Activated naive CD4-positive, alpha-beta T cell treated with anti-CD3 and anti-CD28 coated beads, Interleukin-2, amount 50 U/mL, for 24 hours (primary cell): ENCODE data around the gene HSDL1.

Experiments
- H3K27ac Mint-ChIP-seq: one replicate; pipeline ENCODE4 v1.8.0; 2021; ENCODE audit warnings: mild to moderate bottlenecking, mixed read lengths
- H3K27me3 Mint-ChIP-seq: one replicate; pipeline ENCODE4 v1.8.0; 2021; ENCODE audit warnings: mixed read lengths
- H3K36me3 Mint-ChIP-seq: one replicate; pipeline ENCODE4 v1.8.0; 2021; ENCODE audit warnings: mixed read lengths
- H3K4me1 Mint-ChIP-seq: one replicate; pipeline ENCODE4 v1.8.0; 2021; ENCODE audit warnings: mixed read lengths
- H3K4me3 Mint-ChIP-seq: one replicate; pipeline ENCODE4 v1.8.0; 2021; ENCODE audit warnings: mild to moderate bottlenecking, mixed read lengths
- H3K9me3 Mint-ChIP-seq: one replicate; pipeline ENCODE4 v1.8.0; 2021; ENCODE audit warnings: mixed read lengths

HSDL1 gene

DNA sequence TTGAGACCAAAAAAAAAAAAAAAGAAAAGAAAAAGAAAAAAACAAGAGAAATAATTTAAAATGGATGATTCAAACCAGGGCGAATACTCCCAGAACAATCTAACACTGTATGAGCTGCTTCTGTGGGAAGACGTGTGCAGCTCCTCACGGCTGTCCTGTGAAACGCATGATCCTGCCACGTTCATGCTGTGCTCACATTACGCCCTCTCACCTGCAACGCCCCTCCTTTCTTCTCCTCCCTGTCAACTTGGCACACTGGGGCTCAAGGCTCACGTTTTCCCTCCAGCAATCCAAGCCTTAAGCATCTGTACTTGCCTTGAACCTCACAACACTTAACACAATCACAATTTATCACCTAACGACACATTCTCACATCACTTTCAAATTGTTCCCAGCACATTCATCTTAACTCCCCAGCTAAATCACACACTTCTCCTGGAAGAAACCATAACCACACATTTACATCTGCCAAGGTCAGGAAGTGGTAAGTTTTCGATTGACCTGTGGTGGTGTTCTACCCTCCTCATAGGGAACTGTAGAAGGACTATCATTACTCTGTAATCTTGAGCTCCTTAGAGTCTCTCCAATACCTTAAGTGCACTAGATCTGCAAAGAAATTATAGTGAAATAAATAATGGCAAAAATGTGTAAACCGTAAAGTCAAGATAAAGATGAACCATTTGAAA lies 57.4 kb downstream of the HSDL1 start:
- H3K9me3 Mint-ChIP-seq, result no peaks in the 10 kb centered on the region
- peaks cover 15% of the 10 kb centered on the region for H3K36me3 Mint-ChIP-seq
- H3K4me1 Mint-ChIP-seq, result peaks cover 44% of the 10 kb centered on the region
- H3K4me3 Mint-ChIP-seq, result no peak overlapping the region
- H3K27ac Mint-ChIP-seq, result peak overlapping the region; percentile 30
- H3K27me3 Mint-ChIP-seq, result no peaks in the 10 kb centered on the region

DNA sequence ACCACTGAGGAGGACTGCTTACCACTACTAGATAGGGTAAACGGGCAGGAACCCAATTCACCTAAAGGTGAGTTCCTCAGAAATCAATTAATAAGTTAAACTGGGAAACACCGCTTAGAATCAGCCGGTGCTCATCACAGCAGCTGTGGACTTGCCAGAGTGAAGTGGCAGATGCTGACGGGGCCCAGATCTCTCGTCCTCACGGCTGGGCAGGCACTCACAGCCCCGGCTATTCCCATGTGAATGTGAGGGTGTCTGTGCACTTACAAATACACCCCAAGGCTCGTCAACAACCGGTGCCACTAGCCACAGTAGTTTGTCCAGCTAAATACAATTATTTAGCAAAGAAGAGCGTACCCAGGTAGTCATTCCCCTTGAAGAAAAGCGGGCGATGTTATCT lies 58.0 kb downstream of the HSDL1 start:
- Mint-ChIP-seq H3K27me3 (no peaks in the 10 kb centered on the region), H3K4me3 (no peak overlapping the region), H3K27ac (no peak overlapping the region), H3K36me3 (peaks cover 15% of the 10 kb centered on the region), H3K9me3 (no peaks in the 10 kb centered on the region), H3K4me1 (peaks cover 44% of the 10 kb centered on the region)

DNA sequence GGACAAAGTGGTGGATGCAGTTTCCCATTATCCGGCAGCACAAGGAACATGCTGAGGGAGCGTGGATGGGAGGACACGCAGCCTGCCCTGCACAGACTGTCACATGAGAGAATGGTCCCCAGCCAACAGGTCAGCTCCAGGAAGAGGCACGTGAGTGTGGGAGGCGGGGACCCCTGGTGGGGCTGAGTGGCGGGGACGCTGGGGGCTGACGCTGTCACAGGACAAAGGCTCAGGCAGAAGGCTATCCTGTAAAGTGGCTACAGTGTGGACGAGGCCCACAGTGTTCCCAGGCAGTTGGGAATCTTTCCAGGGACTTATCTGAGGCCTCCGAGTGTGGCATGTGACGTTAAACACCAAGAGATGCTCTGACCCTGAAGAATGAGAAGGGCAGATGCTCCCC lies 58.6 kb downstream of the HSDL1 start:
- Mint-ChIP-seq H3K9me3 (no peaks in the 10 kb centered on the region), H3K4me1 (peaks cover 44% of the 10 kb centered on the region), H3K27ac (no peak overlapping the region), H3K27me3 (no peaks in the 10 kb centered on the region), H3K4me3 (no peak overlapping the region), H3K36me3 (peaks cover 13% of the 10 kb centered on the region)

DNA sequence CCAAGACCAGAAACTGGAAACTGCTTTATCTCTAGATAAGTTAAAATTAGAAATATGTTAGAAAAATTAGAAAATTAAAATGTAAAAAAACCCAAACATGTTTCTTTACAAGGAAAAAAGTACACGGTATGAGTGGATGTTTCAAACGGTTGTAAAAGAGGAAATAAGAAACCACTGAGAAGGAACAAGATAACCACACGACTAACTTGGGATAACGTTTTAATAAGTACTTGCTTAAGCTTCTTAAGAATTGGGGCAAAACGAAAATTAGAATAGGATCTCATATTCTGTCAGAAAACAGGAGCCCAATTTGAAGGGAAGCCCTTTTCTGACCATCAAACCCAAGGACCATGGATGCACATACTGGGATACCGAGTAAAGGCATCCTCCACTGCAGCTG lies 59.2 kb downstream of the HSDL1 start:
- no peaks in the 10 kb centered on the region for H3K27me3 Mint-ChIP-seq
- peaks cover 48% of the 10 kb centered on the region for H3K4me1 Mint-ChIP-seq
- peaks cover 16% of the 10 kb centered on the region for H3K36me3 Mint-ChIP-seq
- H3K27ac Mint-ChIP-seq, result no peak overlapping the region
- H3K9me3 Mint-ChIP-seq, result no peaks in the 10 kb centered on the region
- no peak overlapping the region for H3K4me3 Mint-ChIP-seq

DNA sequence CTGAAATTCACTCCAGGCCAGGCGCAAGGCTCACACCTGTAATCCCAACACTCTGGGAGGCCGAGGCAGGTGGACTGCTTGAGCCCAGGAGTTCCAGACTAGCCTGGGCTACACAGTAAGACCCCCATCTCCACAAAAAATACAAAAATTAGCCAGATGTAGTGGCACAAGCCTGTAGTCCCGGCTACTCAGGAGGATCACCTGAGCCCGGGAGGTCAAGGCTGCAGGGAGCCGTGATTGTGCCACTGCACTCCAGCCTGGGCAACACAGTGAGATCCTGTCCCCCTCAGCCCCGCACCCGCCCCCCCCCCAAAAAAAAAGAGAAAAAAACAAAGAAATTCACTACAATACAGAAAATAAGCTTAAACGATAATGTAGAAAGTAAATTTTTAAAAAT lies 59.7 kb downstream of the HSDL1 start:
- Mint-ChIP-seq H3K4me1 (peaks cover 52% of the 10 kb centered on the region), H3K4me3 (no peak overlapping the region), H3K27me3 (no peaks in the 10 kb centered on the region), H3K27ac (no peak overlapping the region), H3K9me3 (no peaks in the 10 kb centered on the region), H3K36me3 (peaks cover 18% of the 10 kb centered on the region)

DNA sequence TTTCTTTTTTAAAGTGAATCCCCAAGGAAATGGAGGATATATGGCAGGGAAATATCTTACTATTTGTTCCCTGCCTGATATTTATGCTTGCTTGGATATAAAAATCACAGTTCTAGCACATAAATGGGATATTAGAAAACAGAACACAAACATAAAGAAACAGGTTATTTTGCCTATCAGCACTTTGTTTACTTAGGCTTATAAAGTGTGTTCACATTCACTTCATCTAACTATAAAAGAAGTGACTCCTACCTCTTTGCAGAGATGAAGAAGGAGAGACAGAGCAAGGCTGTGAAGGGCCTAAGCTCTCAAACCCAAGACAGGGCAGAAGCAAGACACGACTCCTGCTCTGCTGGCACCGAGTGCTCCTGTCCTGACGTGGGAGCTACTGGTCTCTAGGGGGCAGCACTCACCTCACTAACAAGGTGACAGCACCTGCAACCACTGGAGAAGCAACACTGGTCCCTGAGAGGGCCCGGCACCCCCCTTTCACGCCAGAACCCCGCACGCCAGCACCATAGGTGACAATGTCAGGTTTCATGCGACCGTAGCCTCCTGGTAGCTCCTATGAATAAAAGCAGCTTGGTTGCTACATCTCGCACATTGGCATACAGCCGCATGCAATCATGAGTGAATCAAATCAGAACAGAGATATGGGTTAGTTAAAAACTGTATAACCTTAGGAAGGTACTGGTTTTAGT lies 60.3 kb downstream of the HSDL1 start:
- Mint-ChIP-seq H3K27me3 (no peaks in the 10 kb centered on the region), H3K4me1 (peaks cover 56% of the 10 kb centered on the region), H3K36me3 (peaks cover 19% of the 10 kb centered on the region), H3K4me3 (no peak overlapping the region), H3K9me3 (no peaks in the 10 kb centered on the region), H3K27ac (no peak overlapping the region)

DNA sequence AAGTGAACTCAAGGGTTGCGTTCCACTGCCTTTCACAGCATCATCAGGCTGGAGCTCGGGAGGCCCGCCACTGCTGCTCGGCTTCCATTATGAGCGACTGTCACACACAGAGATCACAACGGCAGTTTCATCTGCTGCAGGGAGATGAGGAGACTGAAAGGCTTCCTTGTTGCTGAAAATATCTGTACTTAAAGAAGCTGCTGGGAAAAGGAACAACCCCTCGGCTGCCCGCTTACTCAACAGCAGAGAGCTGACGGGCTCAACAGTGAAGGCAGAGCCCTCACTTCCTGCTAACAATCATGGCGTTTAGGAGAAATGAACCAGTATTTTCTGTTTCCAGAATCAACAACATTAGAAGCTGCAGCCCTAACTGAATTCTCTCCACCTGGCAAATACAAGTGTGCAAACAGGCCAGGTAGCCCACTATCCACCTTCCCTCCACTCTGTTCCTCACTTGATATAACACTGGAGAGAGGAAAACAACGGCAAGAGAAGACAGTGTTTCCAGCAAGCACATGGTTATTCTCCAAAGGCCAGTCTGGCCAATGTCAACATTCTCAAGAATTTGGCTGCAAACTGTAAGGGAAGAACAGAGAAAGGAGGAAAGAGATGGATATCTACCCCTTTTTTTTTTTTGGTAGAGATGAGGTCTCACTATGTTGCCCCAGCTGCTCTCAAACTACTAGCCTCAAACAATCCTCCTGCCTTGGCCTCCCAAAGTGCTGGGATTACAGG lies 62.0 kb downstream of the HSDL1 start:
- peak overlapping the region; percentile 23 for H3K27ac Mint-ChIP-seq
- peaks cover 16% of the 10 kb centered on the region for H3K36me3 Mint-ChIP-seq
- H3K4me3 Mint-ChIP-seq, result no peak overlapping the region
- no peaks in the 10 kb centered on the region for H3K27me3 Mint-ChIP-seq
- H3K4me1 Mint-ChIP-seq, result peaks cover 45% of the 10 kb centered on the region
- no peaks in the 10 kb centered on the region for H3K9me3 Mint-ChIP-seq

DNA sequence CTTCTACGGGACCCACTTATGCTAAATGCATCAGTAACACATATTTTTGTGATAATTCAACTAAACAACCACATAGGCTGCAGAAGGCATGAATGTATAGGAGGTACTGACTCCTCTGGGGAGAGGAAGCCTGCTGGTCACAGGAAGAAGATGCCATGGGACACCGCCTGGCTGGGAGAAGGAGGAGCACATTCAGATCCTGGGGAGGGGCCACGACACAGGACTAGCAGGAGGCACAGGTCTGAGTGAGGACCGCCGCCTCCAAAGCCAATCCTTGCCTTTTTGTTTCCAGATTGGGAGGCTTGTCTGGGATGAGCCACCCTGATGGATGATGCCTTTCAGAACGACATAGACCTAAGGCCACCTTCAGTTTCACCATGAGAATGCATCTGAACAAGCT lies 62.9 kb downstream of the HSDL1 start:
- Mint-ChIP-seq H3K27me3 (no peaks in the 10 kb centered on the region), H3K27ac (no peak overlapping the region), H3K9me3 (no peaks in the 10 kb centered on the region), H3K36me3 (peaks cover 13% of the 10 kb centered on the region), H3K4me3 (no peak overlapping the region), H3K4me1 (peaks cover 45% of the 10 kb centered on the region)

DNA sequence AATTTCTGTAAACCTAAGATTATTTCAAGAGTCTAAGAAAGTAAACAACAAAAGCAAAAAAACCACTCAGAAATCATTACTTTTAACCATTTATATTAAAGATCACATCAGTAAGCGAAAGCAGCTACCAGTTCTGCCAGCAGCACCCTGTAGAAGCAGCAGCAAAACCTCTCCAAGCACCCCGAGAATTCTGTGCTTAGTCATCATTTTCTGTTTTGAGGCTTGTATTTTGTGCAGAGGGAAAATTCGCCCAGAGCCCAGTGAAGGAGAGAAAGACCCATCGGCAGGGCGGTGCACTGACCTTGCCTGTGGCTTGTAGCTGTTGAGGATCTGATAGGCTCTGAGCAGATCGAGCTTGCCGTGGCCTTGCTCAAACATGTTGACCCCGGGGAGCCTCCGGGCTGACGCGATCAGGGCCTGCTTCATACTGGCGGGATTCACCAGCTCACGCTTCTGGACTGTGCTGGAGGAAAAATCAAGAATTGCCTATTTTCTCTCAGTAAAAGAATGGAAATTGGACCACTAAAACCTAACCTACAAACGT lies 63.5 kb downstream of the HSDL1 start:
- Mint-ChIP-seq H3K27me3 (no peaks in the 10 kb centered on the region), H3K4me3 (no peak overlapping the region), H3K9me3 (no peaks in the 10 kb centered on the region), H3K4me1 (peaks cover 44% of the 10 kb centered on the region), H3K27ac (no peak overlapping the region), H3K36me3 (peaks cover 10% of the 10 kb centered on the region)

DNA sequence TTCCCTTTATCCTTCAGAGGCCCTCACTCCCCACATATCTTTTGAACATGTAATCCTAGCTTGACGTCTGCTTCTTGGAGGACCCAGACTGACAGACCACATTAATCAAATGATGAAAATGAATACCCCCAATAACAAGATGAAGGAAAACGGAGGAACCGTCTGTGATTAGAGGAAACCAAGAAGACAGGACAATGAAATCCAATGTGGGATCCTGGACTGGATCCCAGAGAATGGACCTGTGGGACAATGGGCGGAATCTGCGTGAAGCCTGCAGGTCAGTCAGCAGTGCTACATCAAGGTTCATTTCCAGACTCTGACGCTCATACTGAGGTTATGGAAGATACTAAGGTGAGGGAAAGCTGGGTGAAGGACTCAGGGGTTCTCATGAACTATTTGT lies 64.2 kb downstream of the HSDL1 start:
- no peaks in the 10 kb centered on the region for H3K9me3 Mint-ChIP-seq
- H3K36me3 Mint-ChIP-seq, result peaks cover 11% of the 10 kb centered on the region
- peak overlapping the region; percentile 19 for H3K27ac Mint-ChIP-seq
- no peak overlapping the region for H3K4me3 Mint-ChIP-seq
- peaks cover 42% of the 10 kb centered on the region for H3K4me1 Mint-ChIP-seq
- H3K27me3 Mint-ChIP-seq, result no peaks in the 10 kb centered on the region

DNA sequence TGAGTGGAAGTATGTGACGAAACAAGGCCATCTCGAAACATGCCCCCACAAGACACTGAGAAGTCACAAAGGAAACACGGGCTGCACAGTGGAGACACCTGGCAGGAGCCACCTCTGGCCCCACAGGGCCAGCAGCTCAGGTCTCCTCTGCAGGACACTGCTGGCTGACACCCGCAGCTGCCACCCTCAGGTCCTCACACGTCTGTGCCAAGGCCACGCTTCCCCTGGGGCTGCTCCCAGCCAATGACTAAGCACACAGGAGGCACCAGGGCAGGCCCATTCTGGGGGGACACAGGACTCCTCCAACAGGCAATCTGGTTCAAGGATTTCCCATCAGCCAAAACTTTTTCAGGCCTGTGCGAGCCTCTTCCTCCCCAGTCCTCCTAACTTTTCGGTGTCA lies 64.6 kb downstream of the HSDL1 start:
- Mint-ChIP-seq H3K27me3 (no peaks in the 10 kb centered on the region), H3K9me3 (no peaks in the 10 kb centered on the region), H3K4me1 (peaks cover 41% of the 10 kb centered on the region), H3K36me3 (peaks cover 13% of the 10 kb centered on the region), H3K27ac (no peak overlapping the region), H3K4me3 (no peak overlapping the region)

DNA sequence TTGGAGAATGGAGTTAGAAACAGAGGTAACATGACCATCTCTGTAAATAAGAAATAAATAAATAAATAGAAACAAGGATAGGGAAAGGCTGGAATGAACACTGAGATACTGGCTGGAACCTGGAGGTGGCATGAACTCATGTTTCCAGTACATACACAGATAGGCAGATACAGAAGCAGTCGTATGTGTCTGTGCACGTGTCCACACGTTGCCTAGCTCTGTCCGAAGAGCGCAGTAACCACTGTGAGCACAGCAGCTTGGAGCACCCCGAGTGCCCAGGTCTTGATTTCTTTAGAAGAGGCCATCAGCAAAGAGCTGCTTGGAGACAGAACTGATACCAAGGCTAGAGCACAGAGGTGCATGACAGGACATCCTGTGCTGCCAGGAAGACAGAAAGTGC lies 65.3 kb downstream of the HSDL1 start:
- no peaks in the 10 kb centered on the region for H3K27me3 Mint-ChIP-seq
- H3K27ac Mint-ChIP-seq, result no peak overlapping the region
- H3K36me3 Mint-ChIP-seq, result peaks cover 13% of the 10 kb centered on the region
- H3K4me3 Mint-ChIP-seq, result no peak overlapping the region
- H3K9me3 Mint-ChIP-seq, result no peaks in the 10 kb centered on the region
- peaks cover 35% of the 10 kb centered on the region for H3K4me1 Mint-ChIP-seq

DNA sequence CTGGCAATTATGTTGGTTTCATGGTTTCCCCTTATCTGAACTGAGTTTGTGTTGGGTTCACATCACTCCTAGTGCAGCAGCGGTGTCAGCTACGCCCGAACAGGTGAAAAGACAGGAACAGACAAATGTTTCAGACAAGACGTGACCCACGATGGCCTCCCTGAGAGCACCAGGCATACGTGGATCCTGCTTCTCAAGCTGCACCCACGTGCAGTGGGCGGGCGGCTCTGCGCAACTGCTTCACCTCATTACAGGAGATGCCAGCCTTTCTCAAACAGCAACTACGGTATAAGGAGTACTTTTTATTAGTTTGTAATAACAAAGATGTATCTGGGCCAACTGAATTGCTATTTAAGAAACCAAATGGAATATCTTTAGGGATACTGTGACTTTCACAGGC lies 69.6 kb downstream of the HSDL1 start:
- Mint-ChIP-seq H3K36me3 (peaks cover 16% of the 10 kb centered on the region), H3K9me3 (no peaks in the 10 kb centered on the region), H3K27ac (no peak overlapping the region), H3K27me3 (no peaks in the 10 kb centered on the region), H3K4me1 (peaks cover 27% of the 10 kb centered on the region), H3K4me3 (no peak overlapping the region)

DNA sequence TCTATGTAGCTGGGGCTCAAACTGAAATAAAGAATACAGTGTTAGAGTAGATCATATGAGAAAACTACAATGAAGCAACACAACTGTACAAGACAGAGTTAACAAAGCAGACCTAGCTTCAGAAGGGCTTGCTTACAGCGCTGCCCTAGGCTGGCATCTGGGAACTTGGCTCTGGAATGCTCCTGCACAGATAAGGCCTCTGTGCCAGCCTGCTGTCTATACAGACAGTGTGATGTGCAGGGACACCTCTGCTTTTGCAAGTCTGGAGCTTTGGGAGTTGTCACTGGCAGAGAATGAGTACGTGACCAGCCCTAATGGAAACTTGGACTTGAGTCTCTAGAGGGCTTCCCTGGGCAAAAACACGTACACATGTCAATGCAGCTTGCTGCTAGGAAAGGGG lies 70.3 kb downstream of the HSDL1 start:
- Mint-ChIP-seq H3K27ac (no peak overlapping the region), H3K36me3 (peaks cover 15% of the 10 kb centered on the region), H3K4me1 (peaks cover 22% of the 10 kb centered on the region), H3K9me3 (no peaks in the 10 kb centered on the region), H3K4me3 (no peak overlapping the region), H3K27me3 (no peaks in the 10 kb centered on the region)
